HFF-Myc (cell line): Measurements from ENCODE around the gene CCNL1.
A peak's percentile ranks its signal among the peaks of the same experiment; 100 is the strongest.
"Not testable (repeated sequence)": the region's sequence is repeated elsewhere in the genome, so short reads cannot be mapped to it uniquely, and the experiment has no call there.

ENCODE experiments used
- DNase-seq: peaks from one replicate; pipeline ENCODE4 v3.0.0-alpha.2; 2011; ENCODE audit warnings: low read depth; ENCODE audit errors: extremely low read depth
- H3K4me3 ChIP-seq: replicated peaks from 2 replicates; pipeline ENCODE4 v1.5.1; 2011; ENCODE audit warnings: low read depth, mild to moderate bottlenecking, control low read depth, low read length
- CTCF ChIP-seq: IDR thresholded peaks from 2 replicates; pipeline ENCODE4 v1.5.1; 2012; ENCODE audit warnings: mild to moderate bottlenecking, low read depth, low read length, control low read depth; ENCODE audit errors: missing control alignments

CCNL1 gene

GRCh38 chr3:157159762-157160657 is at the start of gene CCNL1:
TSS of gene CCNL1 (minus strand) at chr3:157160147. CDS start at chr3:157160094, 53 bp downstream.
- peak; percentile 90 for DNase-seq
- peak within 1 kb of the TSS; percentile 97 for H3K4me3 ChIP-seq
- TF ChIP-seq CTCF: no peak

- TF ChIP-seq CTCF: no peak
- no peak for DNase-seq
- no peak overlapping the region for H3K4me3 ChIP-seq
Measured at GRCh38 chr3:157204880-157205279, 44.9 kb upstream of the CCNL1 start.

- peak; percentile 21 for TF ChIP-seq CTCF
- H3K4me3 ChIP-seq: no peak overlapping the region
- no peak for DNase-seq
Measured at GRCh38 chr3:157204431-157204830, 44.5 kb upstream of the CCNL1 start.

- no peak for DNase-seq
- peak; percentile 36 for TF ChIP-seq CTCF
- H3K4me3 ChIP-seq: no peak overlapping the region
Measured at GRCh38 chr3:157201648-157202278, 41.8 kb upstream of the CCNL1 start.

- no peak for TF ChIP-seq CTCF
- DNase-seq: no peak
- H3K4me3 ChIP-seq: no peak overlapping the region
Measured at GRCh38 chr3:157199841-157200240, 39.9 kb upstream of the CCNL1 start.

- no peak for TF ChIP-seq CTCF
- DNase-seq: no peak
- H3K4me3 ChIP-seq: no peak overlapping the region
Measured at GRCh38 chr3:157195965-157196364, 36.0 kb upstream of the CCNL1 start.

GRCh38 chr3:157191149-157191548 is 31.2 kb upstream of the CCNL1 start:
- not testable (repeated sequence) for DNase-seq, H3K4me3 ChIP-seq
